ENCODE data around the gene BTBD19.
"Not testable (repeated sequence)": the region's sequence is repeated elsewhere in the genome, so short reads cannot be mapped to it uniquely, and the experiment has no call there.

Gene BTBD19

GRCh38 chr1:44790968-44791801, 17.1 kb upstream of the BTBD19 start:
- DNase-seq (ENCODE audit: extremely low read depth, low read depth): no peak
- TF ChIP-seq, protein P1, sequence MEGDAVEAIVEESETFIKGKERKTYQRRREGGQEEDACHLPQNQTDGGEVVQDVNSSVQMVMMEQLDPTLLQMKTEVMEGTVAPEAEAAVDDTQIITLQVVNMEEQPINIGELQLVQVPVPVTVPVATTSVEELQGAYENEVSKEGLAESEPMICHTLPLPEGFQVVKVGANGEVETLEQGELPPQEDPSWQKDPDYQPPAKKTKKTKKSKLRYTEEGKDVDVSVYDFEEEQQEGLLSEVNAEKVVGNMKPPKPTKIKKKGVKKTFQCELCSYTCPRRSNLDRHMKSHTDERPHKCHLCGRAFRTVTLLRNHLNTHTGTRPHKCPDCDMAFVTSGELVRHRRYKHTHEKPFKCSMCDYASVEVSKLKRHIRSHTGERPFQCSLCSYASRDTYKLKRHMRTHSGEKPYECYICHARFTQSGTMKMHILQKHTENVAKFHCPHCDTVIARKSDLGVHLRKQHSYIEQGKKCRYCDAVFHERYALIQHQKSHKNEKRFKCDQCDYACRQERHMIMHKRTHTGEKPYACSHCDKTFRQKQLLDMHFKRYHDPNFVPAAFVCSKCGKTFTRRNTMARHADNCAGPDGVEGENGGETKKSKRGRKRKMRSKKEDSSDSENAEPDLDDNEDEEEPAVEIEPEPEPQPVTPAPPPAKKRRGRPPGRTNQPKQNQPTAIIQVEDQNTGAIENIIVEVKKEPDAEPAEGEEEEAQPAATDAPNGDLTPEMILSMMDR (IDR thresholded peaks at IDR 0.05; ENCODE audit: low read depth, low read length): no peak

DNA sequence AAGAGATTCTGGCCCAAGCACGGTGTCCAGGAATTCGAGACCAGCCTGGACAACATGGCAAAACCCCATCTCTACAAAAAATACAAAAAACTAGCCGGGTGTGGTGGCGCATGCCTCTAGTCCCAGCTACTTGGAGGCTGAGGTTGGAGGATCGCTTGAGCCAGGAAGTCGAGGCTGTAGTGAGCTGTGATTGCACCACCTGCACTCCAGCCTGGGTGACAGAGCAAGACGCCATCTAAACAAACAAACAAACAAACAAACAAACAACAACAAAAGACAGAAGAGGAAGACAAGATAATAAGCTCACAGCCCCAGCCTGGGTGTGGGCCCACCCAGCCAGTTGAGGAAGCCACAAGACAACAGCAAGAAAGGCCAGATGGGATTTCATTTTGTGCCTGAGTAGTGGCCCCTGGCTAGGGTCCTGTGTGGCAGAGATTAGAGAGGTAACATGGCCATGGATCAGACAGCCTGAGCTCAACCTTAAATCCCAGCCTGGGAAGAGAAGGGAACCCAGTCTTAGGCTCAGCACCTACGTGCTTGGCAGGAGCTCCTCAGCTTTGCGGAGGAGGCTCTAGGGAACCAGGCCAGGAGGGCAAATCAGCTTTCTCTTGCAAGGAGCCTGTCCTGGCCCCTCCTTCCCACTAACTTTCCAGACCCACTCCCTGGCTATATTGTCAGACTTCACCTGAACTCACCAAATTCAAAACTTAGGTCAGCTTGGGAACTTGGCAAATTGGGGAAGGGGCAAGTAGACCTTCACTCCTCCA, 15.4 kb upstream of the BTBD19 start:
- DNase-seq (ENCODE audit: extremely low read depth, low read depth): no peak
- TF ChIP-seq, protein P1 (IDR thresholded peaks at IDR 0.05; ENCODE audit: low read depth, low read length): no peak

- not testable (repeated sequence) for DNase-seq (ENCODE audit: extremely low read depth, low read depth)
Measured at GRCh38 chr1:44797886-44798285, 10.4 kb upstream of the BTBD19 start.

DNA sequence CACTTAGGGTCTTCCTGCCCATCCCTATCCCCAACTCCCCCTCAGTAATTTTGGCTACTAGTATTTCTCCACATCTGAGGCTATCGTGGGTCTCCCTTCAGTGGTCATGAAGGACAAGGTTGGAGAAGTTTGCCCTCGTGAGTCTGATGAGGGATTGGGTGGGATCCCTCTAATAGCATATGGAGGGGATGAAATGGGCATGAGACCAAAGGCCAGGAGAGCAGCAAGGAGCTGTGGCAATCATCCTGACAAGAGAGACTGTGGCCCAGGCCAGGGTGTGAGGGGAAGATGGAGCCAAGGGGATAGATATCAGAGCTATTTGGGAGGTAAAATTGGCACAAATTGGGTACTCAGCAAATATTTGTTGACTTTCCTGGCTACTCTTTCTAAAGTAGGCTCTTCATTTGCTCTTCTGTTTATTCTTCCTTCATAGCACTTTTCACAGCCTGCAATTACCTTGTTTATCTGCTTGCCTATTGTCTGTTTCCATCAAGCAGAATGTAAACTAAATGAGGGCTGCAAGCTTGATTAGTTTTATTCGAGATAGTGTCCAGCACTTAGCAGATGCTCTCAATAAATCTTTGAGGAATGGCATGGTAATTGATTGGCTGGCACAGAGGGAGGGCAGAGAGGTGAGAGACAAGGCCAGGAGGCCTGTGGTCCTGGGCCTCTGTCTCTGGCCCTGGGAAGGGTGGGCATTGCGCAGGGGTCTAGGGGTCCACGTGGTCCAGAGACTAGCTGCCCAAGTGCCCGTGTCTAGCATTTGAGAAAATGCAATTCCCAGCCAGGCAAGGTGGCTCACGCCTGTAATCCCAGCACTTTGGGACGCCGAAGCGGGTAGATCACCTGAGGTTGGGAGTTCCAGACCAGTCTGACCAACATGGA, 9.6 kb upstream of the BTBD19 start:
- no peak for DNase-seq (ENCODE audit: extremely low read depth, low read depth)
- TF ChIP-seq, protein P1 (IDR thresholded peaks at IDR 0.05; ENCODE audit: low read depth, low read length): no peak

DNA sequence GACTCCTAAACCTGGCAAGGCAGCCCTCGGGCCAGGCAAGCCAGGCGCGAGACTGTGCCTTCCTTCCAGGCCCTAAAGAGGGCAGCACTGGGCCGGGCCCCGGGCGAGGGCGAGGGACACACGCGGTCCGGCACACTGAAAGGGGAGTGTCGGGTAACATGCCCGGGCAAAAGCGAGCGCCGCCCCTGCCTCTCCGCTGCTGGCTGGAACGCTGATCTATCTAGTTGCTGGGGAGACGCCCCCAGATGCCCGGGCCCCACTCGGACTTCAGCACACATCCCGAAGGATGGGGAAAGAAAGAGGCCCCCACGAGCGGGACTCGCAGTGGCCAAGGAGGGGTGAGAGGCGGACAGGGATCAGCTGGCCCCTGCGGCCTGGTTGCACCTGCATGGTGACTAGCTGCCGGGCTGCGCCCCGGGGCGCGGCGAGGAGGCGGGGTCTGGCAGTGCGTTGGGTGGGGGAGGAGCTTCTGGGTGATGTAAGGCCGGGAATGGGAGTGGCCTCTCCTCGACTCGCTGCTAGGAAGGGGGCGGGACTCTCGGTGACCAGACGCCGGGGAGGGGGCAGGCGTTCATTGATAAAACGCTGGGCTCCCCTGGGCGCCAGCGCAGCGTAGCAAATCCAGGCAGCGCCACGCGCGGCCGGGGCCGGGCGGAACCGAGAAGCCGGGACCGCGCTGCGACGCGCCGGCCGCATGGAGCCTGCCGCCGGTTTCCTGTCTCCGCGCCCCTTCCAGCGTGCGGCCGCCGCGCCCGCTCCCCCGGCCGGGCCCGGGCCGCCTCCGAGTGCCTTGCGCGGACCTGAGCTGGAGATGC, 8.3 kb upstream of the BTBD19 start, which contains the start of gene PLK3:
Gene PLK3, plus strand, starts transcription at position 608 of the 815 bp plus-strand sequence. Its CDS starts 87 bp downstream, at position 695.
- TF ChIP-seq, protein P1 (IDR thresholded peaks at IDR 0.05; ENCODE audit: low read depth, low read length): peak; percentile 93
- peak; percentile 97 for DNase-seq (ENCODE audit: extremely low read depth, low read depth)

- no peak for DNase-seq (ENCODE audit: extremely low read depth, low read depth)
- TF ChIP-seq, protein P1 (IDR thresholded peaks at IDR 0.05; ENCODE audit: low read depth, low read length): no peak
Measured at GRCh38 chr1:44801491-44802305, 6.6 kb upstream of the BTBD19 start.
